Stimulated activated naive CD8-positive, alpha-beta T cell treated with anti-CD3 and anti-CD28 coated beads, Interleukin-15, Interleukin-2, amounts not matched to agents 100 ng/mL and 50 ng/mL, for 24 hours (primary cell): ENCODE results near the gene ELAVL4.
"Not testable (repeated sequence)": the region's sequence is repeated elsewhere in the genome, so short reads cannot be mapped to it uniquely, and the experiment has no call there.

Experiments
- H3K27ac Mint-ChIP-seq: one replicate; pipeline ENCODE4 v1.8.0; 2021; ENCODE audit warnings: mild to moderate bottlenecking, mixed read lengths
- H3K27me3 Mint-ChIP-seq: one replicate; pipeline ENCODE4 v1.8.0; 2021; ENCODE audit warnings: mixed read lengths
- H3K36me3 Mint-ChIP-seq: one replicate; pipeline ENCODE4 v1.8.0; 2021; ENCODE audit warnings: low read depth, mixed read lengths
- H3K4me1 Mint-ChIP-seq: one replicate; pipeline ENCODE4 v1.8.0; 2021; ENCODE audit warnings: low read depth, mixed read lengths
- H3K4me3 Mint-ChIP-seq: one replicate; pipeline ENCODE4 v1.8.0; 2021; ENCODE audit warnings: mild to moderate bottlenecking, mixed read lengths
- H3K9me3 Mint-ChIP-seq: one replicate; pipeline ENCODE4 v1.8.0; 2021; ENCODE audit warnings: mixed read lengths

ELAVL4 gene

DNA sequence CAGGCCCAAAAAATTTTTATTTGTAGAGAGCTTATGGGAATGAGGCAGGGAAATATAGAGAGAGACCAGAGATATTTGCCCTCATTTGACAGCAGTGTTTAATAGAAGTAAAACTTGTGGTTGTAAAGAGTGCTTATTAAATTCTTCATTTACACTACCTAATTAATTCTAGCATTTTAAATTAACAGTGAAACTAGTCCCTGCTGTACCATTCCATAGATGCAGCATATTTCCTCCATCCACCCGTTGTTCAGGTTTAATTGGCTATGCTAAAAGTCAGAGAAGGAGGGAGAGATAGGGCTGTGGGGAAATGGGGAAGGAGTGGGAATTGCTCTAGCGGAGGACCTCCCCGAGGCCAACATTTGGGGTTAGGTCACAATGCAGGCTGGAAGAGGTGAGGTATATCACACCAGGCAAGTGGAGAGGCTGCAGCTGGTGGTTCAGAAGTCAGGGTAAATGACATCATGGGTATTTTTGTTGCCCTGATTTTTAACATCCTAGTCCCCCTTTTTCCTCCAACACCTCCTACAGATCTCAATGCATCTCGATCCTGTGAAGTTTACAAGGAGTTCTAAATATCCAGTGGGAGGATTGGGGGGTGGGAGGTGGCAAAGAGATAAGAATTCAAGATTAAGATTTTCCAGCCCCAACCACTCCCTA is 38.6 kb downstream of the ELAVL4 start:
- Mint-ChIP-seq H3K27me3 (peaks cover 10% of the 10 kb centered on the region), H3K9me3 (no peaks in the 10 kb centered on the region), H3K4me1 (no peaks in the 10 kb centered on the region), H3K36me3 (no peaks in the 10 kb centered on the region), H3K27ac (no peak overlapping the region), H3K4me3 (no peak overlapping the region)

DNA sequence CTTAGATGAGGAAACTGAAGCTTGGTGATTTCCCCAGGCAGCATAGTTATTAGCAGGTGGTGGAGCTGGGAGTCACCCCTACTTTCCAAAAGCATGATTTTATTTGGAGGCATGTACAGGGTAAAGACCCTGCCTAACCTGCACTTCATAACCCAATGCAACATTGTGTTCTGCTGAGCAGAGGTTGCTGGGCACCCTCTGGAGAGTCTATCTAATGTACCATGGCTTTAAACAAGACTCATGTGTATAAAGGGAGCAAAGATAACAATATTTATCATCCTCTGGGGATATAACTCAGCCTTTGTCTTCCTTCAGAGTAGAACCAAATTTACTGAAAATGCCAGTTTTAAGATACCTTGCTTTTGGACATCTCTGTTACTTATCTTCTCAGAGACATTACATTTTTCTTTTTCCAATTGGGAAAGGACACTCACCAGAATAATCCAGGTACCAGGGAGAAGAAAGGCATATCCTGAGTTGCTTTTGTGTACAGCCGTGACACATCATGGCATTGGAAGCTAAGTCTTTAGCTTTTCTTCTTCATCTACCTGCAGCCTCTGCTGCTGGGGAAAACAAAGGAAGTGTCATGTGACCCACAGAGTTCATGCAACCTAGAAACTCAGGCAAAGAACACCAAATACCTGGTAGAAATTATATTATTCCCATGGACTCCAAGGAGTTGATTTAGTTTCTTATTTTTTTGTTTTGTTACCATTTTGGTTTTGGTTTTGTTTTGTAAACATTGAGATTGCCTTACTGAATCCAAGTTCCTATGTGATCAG is 39.6 kb downstream of the ELAVL4 start:
- Mint-ChIP-seq H3K4me1 (no peaks in the 10 kb centered on the region), H3K27ac (no peak overlapping the region), H3K27me3 (peaks cover 10% of the 10 kb centered on the region), H3K36me3 (no peaks in the 10 kb centered on the region), H3K9me3 (no peaks in the 10 kb centered on the region), H3K4me3 (no peak overlapping the region)

DNA sequence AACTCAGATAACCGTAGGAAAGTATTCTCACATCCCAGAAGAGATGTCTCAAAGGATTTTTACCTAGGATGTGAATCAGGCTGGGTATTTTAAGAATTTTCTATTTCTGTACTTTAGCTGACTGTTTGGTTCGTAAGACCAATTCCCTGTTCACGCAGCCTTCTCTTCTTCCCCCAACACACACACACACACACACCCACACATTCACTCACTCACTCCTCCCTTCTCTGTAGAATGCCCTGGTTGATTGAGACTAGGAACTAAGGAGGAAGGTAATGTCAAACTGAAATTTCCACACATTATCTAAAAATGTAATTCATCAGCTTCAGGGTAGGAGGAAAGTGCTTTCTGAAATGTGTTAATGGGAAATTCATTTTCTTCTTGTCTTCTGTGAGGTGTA is 43.5 kb downstream of the ELAVL4 start:
- Mint-ChIP-seq H3K4me3 (no peak overlapping the region), H3K9me3 (no peaks in the 10 kb centered on the region), H3K36me3 (no peaks in the 10 kb centered on the region), H3K27me3 (peaks cover 4% of the 10 kb centered on the region), H3K27ac (no peak overlapping the region), H3K4me1 (no peaks in the 10 kb centered on the region)

DNA sequence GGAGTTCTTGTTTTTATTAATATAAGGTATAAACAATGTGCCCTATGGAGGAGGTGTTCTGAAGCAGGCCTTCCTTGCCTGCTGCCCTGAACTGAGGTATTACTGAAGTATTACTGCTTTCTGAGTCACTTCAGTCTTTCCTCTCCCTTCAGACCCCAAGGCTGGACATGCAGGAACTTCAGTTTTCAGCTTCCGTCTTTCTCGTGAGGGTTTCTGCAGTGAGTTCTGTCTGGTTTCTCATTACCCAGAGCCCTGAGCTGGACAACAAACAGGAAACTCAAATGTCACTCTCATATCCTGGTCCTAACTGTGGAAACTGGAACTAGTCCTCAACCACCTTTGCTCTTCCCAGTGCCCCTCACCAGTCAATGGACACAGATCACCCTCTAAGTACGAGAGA is 46.8 kb downstream of the ELAVL4 start:
- no peak overlapping the region for H3K27ac Mint-ChIP-seq

DNA sequence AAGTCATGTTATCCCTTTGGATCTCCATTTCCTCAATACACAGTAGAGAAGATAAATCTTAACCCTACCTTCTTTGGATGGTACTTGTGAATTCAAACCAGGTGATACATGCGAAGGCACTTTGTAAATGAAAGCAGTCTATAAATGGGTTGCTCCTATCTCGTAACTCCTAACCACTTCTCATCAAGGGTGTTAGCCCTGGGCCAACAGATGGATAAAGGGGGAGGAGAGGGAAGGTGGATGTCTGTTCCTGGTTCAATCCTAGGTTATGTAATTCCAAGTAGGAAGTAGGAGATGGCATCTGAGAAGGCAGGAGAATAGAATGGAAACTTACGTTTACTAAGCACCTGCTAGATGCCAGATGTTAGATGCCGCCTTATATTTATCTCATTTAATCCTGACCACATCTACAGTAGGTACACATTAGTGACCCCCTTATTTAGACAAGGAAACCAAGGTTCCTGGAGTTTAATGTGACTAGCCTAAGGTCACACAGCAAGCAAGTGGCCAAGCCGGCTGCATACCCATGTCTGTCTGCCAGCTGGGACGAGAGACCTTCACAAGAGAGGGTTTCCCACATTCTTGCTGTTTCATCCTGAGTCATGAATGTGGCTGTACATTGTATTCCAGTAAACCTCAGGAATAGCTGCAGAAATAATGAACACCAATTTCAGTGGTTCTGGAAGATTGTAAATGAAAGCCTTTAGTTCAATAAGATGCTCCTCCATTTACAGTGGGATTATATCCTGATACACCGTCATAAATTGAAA is 47.7 kb downstream of the ELAVL4 start:
- no peaks in the 10 kb centered on the region for H3K36me3 Mint-ChIP-seq
- no peak overlapping the region for H3K4me3 Mint-ChIP-seq
- H3K27me3 Mint-ChIP-seq = no peaks in the 10 kb centered on the region
- no peak overlapping the region for H3K27ac Mint-ChIP-seq
- no peaks in the 10 kb centered on the region for H3K4me1 Mint-ChIP-seq
- no peaks in the 10 kb centered on the region for H3K9me3 Mint-ChIP-seq

More for the DNA sequence above, 46.8 kb downstream of the ELAVL4 start:
- Mint-ChIP-seq H3K4me1 (no peaks in the 10 kb centered on the region), H3K36me3 (no peaks in the 10 kb centered on the region), H3K27me3 (no peaks in the 10 kb centered on the region), H3K4me3 (no peak overlapping the region), H3K9me3 (no peaks in the 10 kb centered on the region)

DNA sequence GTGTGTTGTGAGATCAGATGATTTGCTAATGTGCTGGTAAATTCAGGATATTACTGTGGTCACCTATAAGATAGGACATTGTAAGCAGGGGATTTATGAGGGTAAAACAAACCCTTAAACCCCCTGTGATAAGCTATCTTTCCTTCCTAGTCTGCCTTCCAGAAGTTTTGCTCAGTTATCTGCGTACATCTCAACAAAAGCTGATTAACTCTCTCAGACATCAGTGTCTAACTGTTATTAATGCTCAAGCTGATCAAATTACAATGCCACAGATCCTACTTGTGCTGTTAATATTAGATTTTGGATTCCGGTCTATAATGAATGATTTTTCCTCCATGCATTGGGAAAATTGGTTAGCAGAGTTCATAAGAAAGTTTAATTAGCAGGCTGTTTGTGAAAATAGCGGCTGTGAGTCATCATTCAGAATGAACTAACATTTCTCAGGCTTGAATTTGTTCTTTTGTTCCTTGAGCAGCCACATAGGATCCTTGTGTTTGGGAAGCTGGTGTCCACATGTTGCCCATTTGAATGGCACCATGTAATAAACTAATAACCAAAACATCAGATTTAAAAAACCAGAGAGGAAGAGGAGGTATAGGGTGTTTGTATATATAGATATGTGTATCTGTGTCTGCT is 48.7 kb downstream of the ELAVL4 start:
- no peaks in the 10 kb centered on the region for H3K27me3 Mint-ChIP-seq
- H3K27ac Mint-ChIP-seq = no peak overlapping the region
- no peaks in the 10 kb centered on the region for H3K4me1 Mint-ChIP-seq
- no peaks in the 10 kb centered on the region for H3K9me3 Mint-ChIP-seq
- no peaks in the 10 kb centered on the region for H3K36me3 Mint-ChIP-seq
- no peak overlapping the region for H3K4me3 Mint-ChIP-seq

DNA sequence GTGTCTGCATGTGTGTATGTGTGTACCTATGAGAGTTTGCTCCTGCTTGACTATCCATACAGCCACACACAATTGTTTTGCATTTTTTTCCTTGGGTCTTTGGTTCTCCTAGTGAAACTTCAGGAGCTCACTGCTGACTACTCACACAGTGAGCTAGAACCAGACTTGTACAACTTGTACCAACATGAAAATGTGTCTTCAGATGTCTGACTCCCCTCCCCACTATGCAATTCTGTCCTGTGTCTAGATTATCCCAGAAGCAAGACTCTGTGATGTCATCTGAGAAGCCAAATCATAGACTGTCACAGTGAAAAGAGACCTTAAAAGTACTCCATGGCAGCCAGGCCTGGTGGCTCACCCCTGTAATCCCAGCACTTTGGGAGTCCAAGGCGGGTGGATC is 49.7 kb downstream of the ELAVL4 start:
- H3K4me1 Mint-ChIP-seq = no peaks in the 10 kb centered on the region
- no peaks in the 10 kb centered on the region for H3K9me3 Mint-ChIP-seq
- H3K27ac Mint-ChIP-seq = no peak overlapping the region
- no peak overlapping the region for H3K4me3 Mint-ChIP-seq
- no peaks in the 10 kb centered on the region for H3K27me3 Mint-ChIP-seq
- H3K36me3 Mint-ChIP-seq = no peaks in the 10 kb centered on the region

DNA sequence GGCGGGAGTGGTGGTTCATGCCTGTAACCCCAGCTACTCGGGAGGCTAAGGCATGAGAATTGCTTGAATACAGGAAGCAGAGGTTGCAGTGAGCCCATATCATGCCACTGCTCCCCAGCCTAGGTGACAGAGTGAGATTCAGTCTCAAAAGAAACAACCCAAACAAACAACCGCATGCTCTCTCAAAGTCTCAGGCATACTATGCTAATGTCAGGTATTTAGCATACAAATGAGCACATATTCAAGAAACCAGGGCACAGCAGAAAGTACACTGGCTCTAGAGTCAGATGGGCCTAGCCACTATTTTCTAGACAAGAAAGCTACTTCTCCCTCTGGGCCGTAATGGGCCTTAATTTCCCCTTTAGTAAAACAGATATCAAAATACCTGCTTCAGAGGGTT is 55.0 kb downstream of the ELAVL4 start:
- no peaks in the 10 kb centered on the region for H3K27me3 Mint-ChIP-seq
- no peaks in the 10 kb centered on the region for H3K36me3 Mint-ChIP-seq
- H3K9me3 Mint-ChIP-seq = no peaks in the 10 kb centered on the region
- H3K27ac Mint-ChIP-seq = no peak overlapping the region
- no peak overlapping the region for H3K4me3 Mint-ChIP-seq
- H3K4me1 Mint-ChIP-seq = no peaks in the 10 kb centered on the region

DNA sequence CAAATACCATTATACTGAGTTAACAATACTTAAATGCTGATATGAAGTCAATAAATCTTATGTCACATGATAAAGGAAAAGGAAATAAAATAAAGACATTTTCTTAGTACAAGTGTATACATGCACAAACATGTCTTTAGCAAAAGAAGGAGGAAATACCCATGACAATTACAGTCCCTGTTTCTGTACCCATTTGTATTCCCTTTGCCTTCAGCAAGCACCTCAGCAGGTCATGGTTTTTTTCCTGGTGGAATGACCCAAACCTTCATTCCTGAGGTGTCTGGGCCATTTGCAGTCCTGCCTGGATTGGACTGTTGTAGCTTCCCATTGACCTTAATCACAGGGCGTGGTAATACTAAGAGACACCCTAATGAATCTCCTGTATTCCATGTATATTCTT is 57.6 kb downstream of the ELAVL4 start:
- not testable (repeated sequence) for H3K27me3 Mint-ChIP-seq, H3K4me3 Mint-ChIP-seq, H3K27ac Mint-ChIP-seq, H3K36me3 Mint-ChIP-seq, H3K9me3 Mint-ChIP-seq, H3K4me1 Mint-ChIP-seq

DNA sequence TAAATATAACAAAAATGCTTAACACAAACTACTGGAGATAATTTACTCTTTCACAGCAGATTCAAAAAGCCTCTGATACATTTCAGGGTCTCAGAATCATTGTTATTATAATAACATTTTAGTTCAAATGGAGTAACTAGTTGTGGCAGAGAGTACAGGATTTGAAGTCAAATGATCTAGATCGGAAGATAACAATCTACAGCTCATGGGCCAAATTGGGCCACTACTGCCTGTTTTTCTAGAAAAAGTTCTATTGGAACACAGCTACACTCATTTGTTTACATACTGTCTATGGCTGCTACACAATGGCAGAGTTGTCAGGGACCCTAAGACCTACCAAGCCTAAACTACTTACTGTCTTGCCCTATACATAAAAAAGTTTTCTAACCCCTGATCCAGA is 63.6 kb downstream of the ELAVL4 start:
- Mint-ChIP-seq H3K4me1 (no peaks in the 10 kb centered on the region), H3K9me3 (no peaks in the 10 kb centered on the region), H3K27ac (no peak overlapping the region), H3K36me3 (no peaks in the 10 kb centered on the region), H3K4me3 (no peak overlapping the region), H3K27me3 (peaks cover 7% of the 10 kb centered on the region)

DNA sequence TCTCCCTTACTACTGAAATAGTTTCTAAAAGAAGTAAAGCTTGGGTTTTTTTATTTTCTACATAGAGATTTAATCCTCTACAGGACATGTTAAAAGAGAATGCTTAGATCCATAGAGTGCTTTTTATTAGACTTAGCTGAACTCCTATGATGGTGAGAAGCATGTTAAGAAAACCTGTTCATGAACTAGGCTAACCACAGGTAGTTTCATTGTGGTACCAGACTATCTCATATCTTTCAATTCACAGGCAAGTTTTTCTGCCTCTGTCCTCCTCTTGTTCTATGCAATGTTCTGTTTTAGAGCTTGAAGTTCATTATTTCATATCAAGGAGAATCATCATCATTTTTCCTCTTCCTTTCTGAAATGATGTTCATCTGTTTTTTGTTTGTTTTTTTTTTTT is 65.4 kb downstream of the ELAVL4 start:
- H3K4me3 Mint-ChIP-seq = no peak overlapping the region
- H3K27me3 Mint-ChIP-seq = peaks cover 8% of the 10 kb centered on the region
- H3K36me3 Mint-ChIP-seq = no peaks in the 10 kb centered on the region
- no peaks in the 10 kb centered on the region for H3K9me3 Mint-ChIP-seq
- no peaks in the 10 kb centered on the region for H3K4me1 Mint-ChIP-seq
- no peak overlapping the region for H3K27ac Mint-ChIP-seq

DNA sequence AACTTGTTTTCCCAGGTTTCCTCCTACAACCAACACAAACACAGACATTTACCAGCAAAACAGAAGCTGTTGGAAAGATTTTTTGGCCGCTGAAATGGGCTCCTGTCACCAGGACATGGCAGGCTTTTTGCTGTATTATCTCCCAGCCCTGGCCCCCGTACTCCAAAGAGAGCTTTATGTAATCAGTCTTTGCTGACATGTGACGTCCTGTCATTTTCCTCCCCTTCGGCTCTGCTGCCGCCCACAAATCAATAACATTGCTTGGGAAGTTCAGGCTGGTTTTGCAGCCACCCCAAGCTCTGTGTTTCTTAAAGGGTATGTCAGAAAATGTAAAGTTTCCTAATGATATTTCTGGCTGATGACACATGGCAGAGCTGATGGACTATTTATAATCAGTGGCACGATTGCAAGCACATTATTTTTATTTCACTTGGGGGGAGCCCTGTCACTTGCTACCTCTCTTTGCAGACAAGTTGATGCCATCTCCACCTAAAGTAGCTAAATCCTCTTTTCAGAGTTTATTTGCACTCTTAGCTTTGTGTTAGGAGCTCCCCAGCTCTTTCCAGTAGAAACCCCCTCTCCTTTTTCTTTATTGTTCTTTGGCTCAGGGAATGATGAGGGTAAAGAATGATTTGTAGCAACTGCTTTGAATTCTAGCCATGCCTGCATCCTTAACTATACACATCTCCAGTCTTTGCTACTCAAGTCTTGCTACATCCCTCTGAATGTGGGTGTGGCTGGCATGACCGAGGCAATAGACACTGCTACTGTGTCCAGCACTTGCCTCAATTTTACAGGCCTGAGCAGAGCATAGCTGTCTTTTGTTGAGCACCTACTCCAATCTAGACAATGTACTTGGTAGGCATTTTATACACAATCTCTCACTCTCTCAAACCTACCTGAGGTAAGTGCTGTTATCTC is 67.3 kb downstream of the ELAVL4 start:
- H3K27me3 Mint-ChIP-seq = peaks cover 8% of the 10 kb centered on the region
- H3K36me3 Mint-ChIP-seq = no peaks in the 10 kb centered on the region
- H3K4me1 Mint-ChIP-seq = no peaks in the 10 kb centered on the region
- H3K4me3 Mint-ChIP-seq = no peak overlapping the region
- no peak overlapping the region for H3K27ac Mint-ChIP-seq
- no peaks in the 10 kb centered on the region for H3K9me3 Mint-ChIP-seq

DNA sequence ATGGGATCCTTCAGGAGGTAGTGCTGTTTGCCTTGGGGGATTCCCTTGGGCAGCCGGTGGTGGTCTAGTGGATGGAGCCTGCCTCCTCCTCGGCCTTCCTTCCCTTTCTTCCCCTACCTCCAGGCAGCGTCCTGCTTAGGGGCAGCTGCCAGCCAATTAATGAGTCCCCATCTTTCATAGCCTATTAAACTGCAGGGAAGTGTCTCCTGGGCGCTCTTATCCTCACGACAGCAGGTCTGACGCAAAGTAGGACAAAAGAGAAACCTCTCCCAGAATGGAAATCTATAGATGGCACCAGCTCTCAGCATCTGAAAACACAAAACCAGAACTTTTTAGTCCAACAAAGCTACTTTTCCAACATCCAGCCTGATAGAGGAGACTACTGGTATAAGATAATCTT is 69.3 kb downstream of the ELAVL4 start:
- Mint-ChIP-seq H3K9me3 (no peaks in the 10 kb centered on the region), H3K4me3 (no peak overlapping the region), H3K36me3 (no peaks in the 10 kb centered on the region), H3K4me1 (no peaks in the 10 kb centered on the region), H3K27ac (no peak overlapping the region), H3K27me3 (peaks cover 8% of the 10 kb centered on the region)

DNA sequence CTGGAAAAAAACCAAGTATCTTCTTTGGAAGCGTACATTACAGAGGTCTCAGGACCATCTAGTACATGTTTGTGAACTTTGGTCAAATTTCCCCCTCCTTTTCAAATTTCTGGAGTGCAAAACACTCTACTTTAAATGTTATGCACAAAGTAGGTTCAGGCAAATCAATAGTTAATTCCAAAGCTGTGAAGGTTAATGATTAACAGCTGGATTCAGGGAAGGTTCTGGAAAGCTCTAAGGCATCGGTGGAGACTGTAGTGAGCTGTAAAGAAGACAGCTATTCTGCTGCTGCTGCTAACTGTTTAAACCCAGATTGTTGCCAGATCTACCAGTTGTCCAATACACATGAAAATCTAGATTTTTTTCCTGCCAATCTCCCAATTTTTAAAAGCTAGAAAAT is 70.9 kb downstream of the ELAVL4 start:
- H3K27me3 Mint-ChIP-seq = peaks cover 12% of the 10 kb centered on the region

More for the DNA sequence above, 70.9 kb downstream of the ELAVL4 start:
- no peaks in the 10 kb centered on the region for H3K36me3 Mint-ChIP-seq
- H3K27ac Mint-ChIP-seq = no peak overlapping the region
- H3K4me3 Mint-ChIP-seq = no peak overlapping the region
- H3K4me1 Mint-ChIP-seq = no peaks in the 10 kb centered on the region
- H3K9me3 Mint-ChIP-seq = no peaks in the 10 kb centered on the region
